ENCODE measurements around the gene C3orf20.
"Not testable (repeated sequence)": the region's sequence is repeated elsewhere in the genome, so short reads cannot be mapped to it uniquely, and the experiment has no call there.

Gene C3orf20

GRCh38 chr3:14651440-14652251 is 23.3 kb upstream of the C3orf20 start, which contains the start of gene CCDC174:
TSS of gene CCDC174 (plus strand) at chr3:14651762. CDS start at chr3:14651837, 75 bp downstream.
- DNase-seq: peak; percentile 89

DNA sequence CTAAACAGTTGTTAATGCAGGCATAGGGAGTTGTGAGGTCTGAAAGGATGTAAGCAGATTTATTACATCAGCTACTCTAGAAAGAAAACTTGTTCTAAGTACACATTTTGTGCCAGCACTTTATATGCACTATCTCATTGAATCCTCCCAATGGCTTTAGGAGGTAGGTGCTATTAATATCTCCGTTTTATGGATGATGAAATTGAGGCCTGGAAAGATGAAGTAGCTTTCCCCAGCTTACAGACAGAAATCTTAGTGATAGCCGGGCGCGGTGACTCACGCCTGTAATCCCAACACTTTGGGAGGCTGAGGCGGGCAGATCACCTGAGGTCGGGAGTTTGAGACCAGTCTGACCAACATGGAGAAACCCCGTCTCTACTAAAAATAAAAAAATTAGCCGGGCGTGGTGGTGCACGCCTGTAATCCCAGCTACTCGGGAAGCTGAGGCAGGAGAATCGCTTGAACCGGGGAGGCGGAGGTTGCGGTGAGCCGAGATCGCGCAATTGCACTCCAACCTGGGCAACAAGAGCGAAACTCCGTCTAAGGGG is 22.5 kb upstream of the C3orf20 start:
- DNase-seq: not testable (repeated sequence)

DNA sequence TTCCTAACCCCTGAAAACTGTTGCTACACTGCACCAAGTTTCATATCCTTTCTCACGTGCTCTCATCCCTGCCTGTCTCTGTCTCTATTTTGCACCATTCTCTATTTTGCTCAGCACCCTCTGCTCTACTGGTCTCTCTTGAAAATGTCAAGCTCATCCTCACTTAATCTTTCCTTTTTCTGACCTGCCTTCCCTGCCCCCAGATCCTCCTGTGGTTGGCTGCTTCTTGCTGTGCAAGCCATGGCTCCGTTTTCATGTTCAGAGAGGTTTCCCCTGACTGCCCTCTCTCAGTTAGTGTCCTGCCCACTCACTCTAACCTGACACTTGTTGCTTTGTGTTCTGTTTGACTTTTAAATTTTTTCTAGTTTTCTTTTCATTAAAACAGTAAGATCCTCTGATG is 17.4 kb upstream of the C3orf20 start:
- no peak for DNase-seq

- no peak for DNase-seq
Measured at GRCh38 chr3:14658978-14659377, 16.0 kb upstream of the C3orf20 start.

GRCh38 chr3:14660942-14661341 is 14.0 kb upstream of the C3orf20 start:
- DNase-seq: no peak

GRCh38 chr3:14663396-14664135 is 11.4 kb upstream of the C3orf20 start:
- no peak for DNase-seq

- no peak for DNase-seq
Measured at GRCh38 chr3:14664170-14664569, 10.8 kb upstream of the C3orf20 start.

GRCh38 chr3:14672588-14672987 is 2.4 kb upstream of the C3orf20 start:
- no peak for DNase-seq

DNA sequence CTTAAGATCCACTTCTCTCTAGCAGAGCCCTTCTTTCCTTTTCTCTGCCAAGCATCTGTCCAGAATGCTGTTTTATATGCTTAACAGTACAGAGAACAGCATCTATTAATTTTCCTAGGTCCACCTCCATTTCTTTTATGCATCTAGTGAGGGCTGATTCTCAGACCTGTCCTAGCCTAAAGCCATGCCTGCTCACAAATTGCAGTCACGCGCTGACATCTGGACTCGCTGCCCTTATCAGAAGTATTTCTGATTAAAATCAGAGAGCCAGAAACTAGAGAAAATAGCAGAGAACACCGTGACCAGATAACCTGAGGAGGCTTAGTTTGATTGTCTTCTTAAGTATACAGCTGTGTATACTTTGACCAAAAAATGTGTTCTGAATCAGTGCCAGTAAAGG is 1.9 kb downstream of the C3orf20 start:
- no peak for DNase-seq

DNA sequence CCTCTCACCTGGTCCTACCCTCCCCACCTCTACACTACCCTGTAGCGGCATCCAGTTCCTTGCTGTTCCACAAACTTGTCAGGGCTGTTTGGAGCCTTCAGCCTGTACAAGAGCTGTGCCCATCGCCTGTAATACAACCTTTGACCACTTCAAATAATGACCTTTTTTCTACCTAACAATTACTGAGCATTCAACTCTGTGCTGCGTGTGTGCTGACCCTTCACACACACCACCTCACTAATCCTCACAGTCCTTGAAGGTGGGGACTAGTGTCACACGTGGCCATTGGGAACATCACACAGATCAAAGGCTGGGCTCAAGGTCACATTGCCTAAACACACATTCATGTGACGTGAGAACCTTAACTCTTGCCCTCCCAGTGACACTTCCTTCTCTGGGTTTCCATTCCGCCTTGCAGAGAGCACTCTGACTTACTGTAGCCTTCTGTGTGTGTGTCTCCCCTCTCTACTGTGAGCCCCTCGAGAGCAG is 3.1 kb downstream of the C3orf20 start:
- no peak for DNase-seq

DNA sequence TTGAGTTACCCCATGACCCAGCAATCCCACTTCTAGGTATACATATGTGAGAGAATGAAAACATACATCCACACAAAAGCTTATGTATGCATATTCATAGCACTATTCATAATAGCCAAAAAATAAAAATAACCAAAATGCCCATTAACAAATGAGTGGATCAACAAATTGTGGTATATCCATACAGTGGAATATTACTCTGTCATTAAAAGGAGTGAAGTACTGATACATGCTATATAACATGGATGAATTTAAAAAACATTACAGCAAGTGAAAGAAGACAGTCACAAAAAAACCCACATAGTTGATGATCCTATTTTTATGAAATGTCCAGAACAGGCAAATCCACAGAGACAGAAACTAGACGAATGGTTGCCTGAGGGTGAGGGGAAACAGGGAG is 5.2 kb downstream of the C3orf20 start:
- DNase-seq: no peak

GRCh38 chr3:14680716-14681115 is 5.8 kb downstream of the C3orf20 start:
- no peak for DNase-seq

- no peak for DNase-seq
Measured at GRCh38 chr3:14684447-14684846, 9.5 kb downstream of the C3orf20 start.

DNA sequence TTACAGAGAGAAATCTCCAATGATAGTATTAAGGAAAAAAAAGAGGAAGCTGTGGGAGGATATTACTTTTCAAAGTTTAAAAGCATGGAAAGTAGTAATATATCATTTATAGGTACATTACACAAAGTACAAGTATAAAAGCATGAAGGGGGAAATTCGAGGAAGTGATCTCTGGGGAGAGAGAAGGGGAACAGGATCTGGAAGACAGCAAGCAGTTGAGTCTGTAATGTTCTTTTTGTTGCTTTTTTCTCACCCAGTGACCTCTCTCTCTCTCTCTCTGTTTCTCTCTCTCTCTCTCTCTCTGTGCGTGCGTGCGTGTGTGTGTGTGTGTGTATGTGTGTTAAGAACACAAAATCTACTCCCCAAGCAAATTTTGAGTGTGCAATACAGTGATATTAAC is 10.2 kb downstream of the C3orf20 start:
- no peak for DNase-seq

DNA sequence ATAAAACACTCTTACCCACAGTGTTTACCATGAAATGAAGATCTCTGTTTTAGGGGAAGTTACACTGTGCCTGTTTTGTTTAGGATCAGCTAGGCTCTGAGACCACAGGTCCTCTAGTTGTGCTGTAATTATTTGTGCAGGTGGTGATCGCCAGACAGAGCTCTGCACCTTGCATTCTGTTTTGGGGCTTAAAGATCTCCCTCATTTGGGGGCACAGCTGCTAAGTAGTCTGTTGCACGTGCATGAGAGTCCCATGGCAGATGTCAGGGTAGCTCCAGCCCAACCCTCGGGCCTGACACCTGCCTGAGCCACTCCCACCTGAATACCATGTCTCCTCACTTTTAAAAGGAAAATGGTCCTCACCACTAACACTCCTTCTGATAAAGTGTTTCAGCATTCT is 12.4 kb downstream of the C3orf20 start:
- no peak for DNase-seq

DNA sequence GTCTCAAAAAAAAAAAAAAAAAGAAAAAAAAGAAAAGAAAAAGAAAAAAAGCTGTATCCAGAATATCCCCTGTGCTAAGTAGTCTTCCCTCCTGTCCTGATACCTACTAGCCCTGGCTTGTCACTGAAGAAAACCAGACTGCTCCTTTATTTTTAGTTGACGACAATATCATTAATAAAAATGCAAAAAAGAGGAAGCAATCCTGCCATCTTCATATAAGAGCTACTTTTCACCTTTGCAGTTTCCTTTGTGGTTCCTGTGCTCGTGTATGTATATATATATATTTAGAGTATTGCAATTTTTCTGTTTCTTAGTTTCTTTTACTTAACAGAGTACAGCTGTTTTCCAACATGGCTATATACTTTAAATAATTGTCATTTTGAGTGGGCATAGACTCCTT is 13.6 kb downstream of the C3orf20 start:
- DNase-seq: no peak

DNA sequence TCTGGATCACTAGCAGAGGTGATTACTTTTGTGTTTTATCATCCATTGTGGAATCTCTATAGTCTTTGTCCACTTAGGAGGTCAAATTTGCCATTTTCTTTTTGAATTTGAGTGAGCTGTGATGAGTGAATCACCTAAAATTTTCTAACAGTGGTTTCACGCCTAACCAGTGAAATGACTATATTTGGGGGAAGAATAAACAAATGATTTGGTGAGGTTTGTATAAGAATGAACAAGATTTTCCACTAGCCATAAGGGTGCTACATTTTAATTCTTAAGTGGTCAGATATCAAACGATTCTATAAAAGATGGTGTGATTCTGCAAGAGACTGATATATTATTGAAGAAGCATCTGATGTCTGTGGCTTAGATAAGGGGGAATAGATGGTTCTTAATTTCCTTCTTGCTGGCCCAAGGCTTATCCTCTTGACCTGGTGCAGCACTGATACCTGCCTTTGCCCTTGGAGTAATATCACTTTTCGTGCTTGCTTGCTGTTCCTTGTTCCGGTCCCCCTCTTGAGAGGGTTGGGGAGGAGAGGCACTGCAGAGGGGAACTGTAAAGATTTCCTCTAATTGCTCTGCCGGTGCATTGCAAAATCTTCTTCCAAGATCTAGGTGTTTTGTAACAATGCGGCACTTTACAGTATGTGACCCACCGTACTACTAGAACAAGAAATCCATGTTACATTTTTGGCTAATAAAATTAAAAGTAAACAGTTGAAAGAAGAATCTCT is 14.5 kb downstream of the C3orf20 start:
- no peak for DNase-seq

DNA sequence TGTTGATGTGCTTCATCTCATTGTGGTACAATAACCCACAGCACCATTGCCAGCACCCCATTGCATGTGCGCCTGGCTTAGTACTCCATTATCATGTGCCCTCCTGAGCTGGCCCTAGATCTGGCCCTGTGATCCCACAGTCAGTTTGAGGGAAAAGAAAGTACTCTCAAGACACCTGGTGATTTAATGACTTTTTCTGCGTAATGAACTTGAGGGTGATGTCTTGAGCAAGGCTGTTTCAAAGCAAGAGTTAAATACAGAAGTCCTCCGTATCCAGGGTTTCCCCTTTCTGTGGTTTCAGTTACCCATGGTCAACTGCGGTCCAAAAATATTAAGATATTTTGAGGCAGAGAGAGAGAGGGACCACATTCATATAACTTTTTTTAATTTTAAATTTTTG is 16.3 kb downstream of the C3orf20 start:
- no peak for DNase-seq

DNA sequence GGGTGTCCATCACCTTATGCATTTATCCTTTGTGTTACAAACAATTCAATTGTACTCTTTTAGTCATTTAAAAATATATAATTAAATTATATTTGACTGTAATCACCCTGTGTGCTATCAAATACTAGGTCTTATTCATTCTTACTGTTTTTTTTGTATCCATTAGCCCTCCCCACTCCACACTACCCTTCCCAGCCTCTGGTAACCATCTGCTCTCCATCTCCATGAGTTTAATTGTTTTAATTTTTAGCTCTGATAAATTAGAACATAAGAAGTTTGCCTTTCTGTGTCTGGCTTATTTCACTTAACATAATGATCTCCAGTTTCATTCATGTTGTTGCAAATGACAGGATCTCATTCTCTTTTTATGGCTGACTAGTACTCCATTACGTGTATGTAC is 16.8 kb downstream of the C3orf20 start:
- DNase-seq: no peak

GRCh38 chr3:14698601-14699244 is 23.8 kb downstream of the C3orf20 start:
- no peak for DNase-seq

GRCh38 chr3:14699643-14700042 is 24.7 kb downstream of the C3orf20 start:
- no peak for DNase-seq

GRCh38 chr3:14700891-14701290 is 25.9 kb downstream of the C3orf20 start:
- no peak for DNase-seq

GRCh38 chr3:14701676-14702075 is 26.7 kb downstream of the C3orf20 start:
- DNase-seq: no peak
